A673 (cell line): Measurements from ENCODE around the gene PLAAT1. TPM values are rescaled to one million over a fixed set of nuclear protein-coding genes. Genes with fewer than 3 reads are reported as not detected.

Source experiments
- BruUV-seq: library from RNA; stranded (reverse); fragments of 400-500 nt; replicated peaks from 2 replicates; lab custom pipeline; 2021; lab: Mats Ljungman, UMichigan
- CTCF ChIA-PET: fragments of 300-600 bp; sonication (Branson Sonifier 250); formaldehyde crosslinking; loops from one replicate; lab custom pipeline; 2022; ENCODE audit warnings: antibody characterized with exemption; lab: Charles Lee
- POLR2A ChIA-PET: fragments of 300-600 bp; sonication (Branson Sonifier 250); formaldehyde crosslinking; loops from one replicate; lab custom pipeline; 2022; ENCODE audit warnings: antibody characterized with exemption; ENCODE audit not compliant: low non-redundant PET; lab: Charles Lee
- DNase-seq: peaks from one replicate; pipeline ENCODE4 v3.0.0-alpha.2; 2015; ENCODE audit warnings: low spot score
- H3K27ac ChIP-seq: fragments of 200-600 bp; sonication (generic); 2 replicates; pipeline ENCODE4 v1.5.1; 2016; ENCODE audit warnings: mixed run types, low read depth, mild to moderate bottlenecking, mixed read lengths, antibody characterized with exemption, low read length; ENCODE audit not compliant: poor library complexity, severe bottlenecking
- H3K27me3 ChIP-seq: fragments of 200-600 bp; sonication (generic); replicated peaks from 2 replicates; pipeline ENCODE4 v1.6.1; 2017; ENCODE audit warnings: mixed run types, low read depth, mild to moderate bottlenecking, mixed read lengths, antibody characterized with exemption, low read length; ENCODE audit not compliant: insufficient read depth, poor library complexity
- H3K36me3 ChIP-seq: fragments of 200-600 bp; sonication (generic); 2 replicates; pipeline ENCODE4 v1.6.1; 2016; ENCODE audit warnings: mixed run types, mild to moderate bottlenecking, mixed read lengths, antibody characterized with exemption, low read length; ENCODE audit not compliant: insufficient read depth, poor library complexity, severe bottlenecking
- H3K4me1 ChIP-seq: fragments of 200-600 bp; sonication (generic); 2 replicates; pipeline ENCODE4 v1.6.1; 2017; ENCODE audit warnings: mixed run types, mild to moderate bottlenecking, mixed read lengths, antibody characterized with exemption, low read length; ENCODE audit not compliant: insufficient read depth, poor library complexity, severe bottlenecking
- H3K4me3 ChIP-seq: fragments of 200-600 bp; sonication (generic); 2 replicates; pipeline ENCODE4 v1.5.1; 2016; ENCODE audit warnings: low read depth, mixed run types, mild to moderate bottlenecking, mixed read lengths, low read length; ENCODE audit not compliant: poor library complexity, severe bottlenecking
- H3K9me3 ChIP-seq: fragments of 200-600 bp; sonication (generic); 2 replicates; pipeline ENCODE4 v1.6.1; 2016; ENCODE audit warnings: mixed run types, low read depth, mild to moderate bottlenecking, mixed read lengths, antibody characterized with exemption, low read length; ENCODE audit not compliant: poor library complexity, severe bottlenecking
- CTCF ChIP-seq: fragments of 300-800, 200-600 bp; sonication (generic); conservative IDR thresholded peaks from 2 replicates; pipeline ENCODE4 v1.5.1; 2017; ENCODE audit warnings: low read depth, mild to moderate bottlenecking, antibody characterized with exemption, low read length, moderate library complexity, mixed read lengths
- EZH2 ChIP-seq: fragments of 200-600 bp; sonication (generic); IDR thresholded peaks from 2 replicates; pipeline ENCODE4 v1.6.1; 2017; ENCODE audit warnings: borderline replicate concordance, low read depth, mild to moderate bottlenecking, mixed read lengths, antibody characterized with exemption, low read length; ENCODE audit not compliant: poor library complexity, severe bottlenecking
- intact Hi-C: fragments of 100-400 bp; cut with micrococcal nuclease; formaldehyde crosslinking; loops from one replicate; pipeline ENCODE4 v1.10.0; 2022; ENCODE audit not compliant: unreplicated experiment
- total RNA-seq: library from RNA; stranded (reverse); gene quantifications from 2 replicates; pipeline ENCODE4 v1.2.3, GENCODE V29; 2021

The PLAAT1 gene
- total RNA-seq, 1 experiment from 2014 or later: 0.75 TPM

DNA sequence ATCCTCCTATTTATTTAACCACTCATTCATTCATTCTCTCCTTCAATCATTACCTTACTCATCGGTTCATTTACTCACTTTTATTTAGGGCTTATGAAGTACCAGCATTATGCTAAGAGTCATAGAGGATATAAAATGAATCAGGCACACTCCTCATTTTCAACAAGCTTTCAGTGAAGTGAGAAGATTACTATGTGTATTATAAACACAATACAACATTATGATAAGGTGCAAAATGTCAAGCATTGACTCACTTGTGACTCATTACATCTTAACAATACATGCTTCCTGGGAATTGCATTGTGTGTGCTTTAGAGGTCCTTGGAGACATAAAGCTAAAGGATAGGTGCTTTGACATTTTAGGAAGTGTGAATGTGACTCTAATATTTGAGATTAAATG lies 60.4 kb downstream of the PLAAT1 start:
- POLR2A ChIA-PET: no interaction called here
- CTCF ChIA-PET: no interaction called here
- intact Hi-C loops: no loop called here

DNA sequence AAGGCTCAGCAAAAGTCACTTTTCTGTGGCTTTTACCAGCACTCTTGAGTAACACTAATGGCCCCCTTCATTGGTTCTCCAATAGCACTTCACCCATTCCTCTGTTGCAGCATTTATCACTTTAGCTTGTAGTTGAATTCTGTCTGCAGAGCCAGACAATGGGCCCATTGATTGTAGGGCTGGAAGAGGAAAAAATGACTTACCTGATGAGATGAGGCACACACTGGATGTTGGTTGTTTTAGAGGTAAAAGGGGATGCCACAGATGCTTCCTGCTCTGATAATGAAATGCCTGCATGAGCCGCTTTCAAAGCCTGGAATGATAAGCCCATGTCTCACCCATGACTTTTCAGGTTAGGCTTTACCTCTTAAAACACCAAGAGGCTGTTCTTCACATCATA lies 64.3 kb downstream of the PLAAT1 start:
- TF ChIP-seq CTCF (no peak), EZH2 (no peak)
- Histone ChIP-seq H3K4me1 (no peaks in the 10 kb centered on the region), H3K9me3 (no peaks in the 10 kb centered on the region), H3K36me3 (no peaks in the 10 kb centered on the region), H3K4me3 (no peak overlapping the region), H3K27me3 (no peaks in the 10 kb centered on the region), H3K27ac (no peak overlapping the region)
- ChIA-PET CTCF (no interaction called here), POLR2A (no interaction called here)
- intact Hi-C loops: no loop called here
- no TSS peak for BruUV-seq
- no peak for DNase-seq

More for the DNA sequence above, 60.4 kb downstream of the PLAAT1 start:
- no TSS peak for BruUV-seq
- no peak for TF ChIP-seq EZH2
- TF ChIP-seq CTCF: no peak
- DNase-seq: no peak
- no peaks in the 10 kb centered on the region for H3K9me3 ChIP-seq
- H3K4me1 ChIP-seq: no peaks in the 10 kb centered on the region
- H3K4me3 ChIP-seq: no peak overlapping the region
- H3K27me3 ChIP-seq: peaks cover 12% of the 10 kb centered on the region
- no peak overlapping the region for H3K27ac ChIP-seq
- no peaks in the 10 kb centered on the region for H3K36me3 ChIP-seq

DNA sequence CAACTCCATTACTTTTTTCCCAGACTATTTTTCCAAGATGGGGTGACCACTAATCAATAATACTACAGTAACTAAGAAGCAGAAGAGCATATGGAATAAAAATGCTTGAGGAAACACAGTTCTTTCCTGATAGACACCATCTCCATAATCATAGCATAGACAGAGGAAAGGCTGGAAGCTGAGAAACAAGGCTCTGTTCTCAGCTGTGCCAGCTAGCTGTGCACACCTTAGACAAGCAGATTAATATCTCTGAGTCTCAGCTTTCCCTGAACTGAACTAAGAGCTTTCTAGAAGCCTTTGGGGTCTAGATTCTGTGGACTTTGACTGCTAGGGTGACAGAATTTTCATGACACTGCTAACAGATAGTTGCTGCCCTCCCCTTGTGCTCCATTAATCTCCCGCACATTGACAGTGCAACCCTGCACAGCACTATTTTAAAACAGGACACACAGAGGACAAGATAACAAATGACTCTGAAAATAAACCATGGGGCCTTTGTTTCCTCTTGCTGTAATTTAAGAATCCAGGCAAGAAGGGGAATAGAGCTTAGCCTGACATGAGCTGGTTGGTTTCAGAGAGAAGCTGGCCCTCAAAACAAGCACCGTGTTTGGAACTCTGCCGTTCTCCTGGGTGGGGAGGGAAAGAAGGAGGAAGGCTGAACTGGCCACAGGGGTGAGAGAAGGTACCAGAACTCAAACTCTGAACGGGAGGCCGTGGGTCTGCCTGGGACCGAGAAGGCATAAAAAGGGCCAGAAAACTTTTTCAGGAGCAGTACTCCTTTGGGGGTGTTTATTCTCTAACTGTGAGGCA lies 70.1 kb downstream of the PLAAT1 start:
- H3K27me3 ChIP-seq: no peaks in the 10 kb centered on the region
- TF ChIP-seq CTCF (no peak), EZH2 (no peak)
- intact Hi-C loops: no loop called here
- H3K27ac ChIP-seq: no peak overlapping the region
- no peaks in the 10 kb centered on the region for H3K36me3 ChIP-seq
- H3K4me1 ChIP-seq: no peaks in the 10 kb centered on the region
- ChIA-PET CTCF (no interaction called here), POLR2A (no interaction called here)
- H3K9me3 ChIP-seq: no peaks in the 10 kb centered on the region
- no peak overlapping the region for H3K4me3 ChIP-seq
- no peak for DNase-seq
- BruUV-seq: no TSS peak
